ENCODE measurements around the gene MCEMP1.

GRCh38 chr19:7676854-7677253 is at the start of gene MCEMP1:
- TF ChIP-seq RAD21 (conservative IDR thresholded peaks at IDR 0.05) = no peak
- TF ChIP-seq CTCF (IDR thresholded peaks at IDR 0.05; ENCODE audit: poor library complexity, severe bottlenecking) = no peak
- no peak for TF ChIP-seq POLR2AphosphoS5 (IDR thresholded peaks at IDR 0.05)
- no peak for TF ChIP-seq EP300 (conservative IDR thresholded peaks at IDR 0.05; ENCODE audit: poor library complexity, severe bottlenecking)
